Measurements from ENCODE around the gene TMSB15B.
"Not testable (repeated sequence)": the region's sequence is repeated elsewhere in the genome, so short reads cannot be mapped to it uniquely, and the experiment has no call there.

Gene TMSB15B

GRCh38 chrX:103962411-103963278 is at the start of gene TMSB15B:
TSS of gene TMSB15B (plus strand) at chrX:103962627.
- not testable (repeated sequence) for FAIRE-seq

DNA sequence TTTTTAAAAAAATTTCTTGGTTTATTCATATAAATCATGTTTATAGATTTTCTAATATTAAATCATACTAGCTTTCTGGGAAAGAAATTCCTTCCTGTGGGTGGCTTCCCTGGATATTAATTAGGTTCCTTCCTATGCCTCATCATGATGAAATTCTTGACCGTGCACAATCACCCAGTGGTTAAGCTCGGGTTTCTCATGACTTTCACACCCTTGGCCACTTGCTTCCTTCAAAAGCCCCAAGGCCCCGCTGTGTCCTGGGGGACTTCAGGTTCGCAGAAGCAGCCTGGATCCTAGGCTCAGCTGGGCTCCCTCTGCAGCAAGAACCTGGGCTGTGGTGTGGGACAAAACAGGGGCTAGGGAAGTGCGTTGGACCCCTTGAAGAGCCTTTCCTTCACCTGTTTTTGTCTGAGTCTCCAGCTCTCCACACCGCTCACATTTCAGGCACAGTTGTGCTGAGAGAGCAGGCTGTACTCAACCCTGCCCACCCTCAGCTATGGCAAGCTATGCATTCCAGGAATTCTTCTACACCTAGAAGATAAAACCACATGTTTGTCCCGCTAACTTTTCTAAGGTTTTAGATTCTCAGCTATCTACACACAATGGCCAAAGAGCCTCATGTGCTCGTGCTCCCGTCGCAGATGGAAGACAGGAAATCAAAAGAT is 48.9 kb upstream of the TMSB15B start:
- FAIRE-seq: no peak

GRCh38 chrX:103918050-103918449 is 44.4 kb upstream of the TMSB15B start:
- FAIRE-seq: peak; percentile 71

GRCh38 chrX:103918571-103919269 is 43.7 kb upstream of the TMSB15B start:
- no peak for FAIRE-seq

- FAIRE-seq: no peak
Measured at GRCh38 chrX:103919270-103919637, 43.2 kb upstream of the TMSB15B start.

- not testable (repeated sequence) for FAIRE-seq
Measured at GRCh38 chrX:103920515-103920914, 41.9 kb upstream of the TMSB15B start.

- FAIRE-seq: no peak
Measured at GRCh38 chrX:103927030-103927429, 35.4 kb upstream of the TMSB15B start.

DNA sequence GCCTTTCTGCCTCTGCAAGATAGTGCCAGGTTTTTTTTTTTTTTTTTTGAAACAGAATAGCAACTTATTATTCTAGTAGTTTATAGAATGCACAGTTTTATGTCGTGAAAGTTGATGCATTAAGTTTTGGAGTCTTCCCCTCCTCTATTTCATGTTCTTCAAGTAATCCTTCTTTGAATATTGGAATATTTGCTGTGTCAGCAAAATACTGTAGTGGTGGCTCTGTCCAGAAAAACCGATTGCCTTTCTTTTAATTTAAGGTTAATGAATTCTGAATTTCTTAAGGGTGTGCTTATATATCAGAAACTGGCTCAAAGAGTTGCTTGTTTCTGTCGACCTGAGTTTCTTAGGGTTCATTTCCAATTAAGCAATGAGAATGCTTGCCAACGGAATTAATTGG is 34.8 kb upstream of the TMSB15B start:
- no peak for FAIRE-seq

DNA sequence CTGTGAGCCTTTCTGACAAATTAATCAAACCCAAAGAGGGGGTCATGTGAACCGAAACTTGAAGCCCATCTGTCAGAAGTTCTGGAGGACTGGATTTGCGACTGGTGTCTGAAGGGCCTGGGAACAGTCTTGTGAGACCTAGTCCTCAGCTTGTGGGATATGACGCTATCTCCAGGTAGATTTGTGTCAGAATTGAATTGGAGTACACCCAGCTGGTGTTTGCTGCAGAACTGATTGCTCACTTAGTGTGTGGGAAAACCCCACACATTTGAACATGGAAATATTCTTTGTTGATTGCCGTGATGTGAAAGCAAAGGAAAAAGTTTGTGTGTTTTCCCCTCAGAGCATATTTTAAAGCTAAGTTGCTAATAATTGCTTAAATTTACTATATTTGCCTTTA is 30.3 kb upstream of the TMSB15B start:
- FAIRE-seq: no peak

DNA sequence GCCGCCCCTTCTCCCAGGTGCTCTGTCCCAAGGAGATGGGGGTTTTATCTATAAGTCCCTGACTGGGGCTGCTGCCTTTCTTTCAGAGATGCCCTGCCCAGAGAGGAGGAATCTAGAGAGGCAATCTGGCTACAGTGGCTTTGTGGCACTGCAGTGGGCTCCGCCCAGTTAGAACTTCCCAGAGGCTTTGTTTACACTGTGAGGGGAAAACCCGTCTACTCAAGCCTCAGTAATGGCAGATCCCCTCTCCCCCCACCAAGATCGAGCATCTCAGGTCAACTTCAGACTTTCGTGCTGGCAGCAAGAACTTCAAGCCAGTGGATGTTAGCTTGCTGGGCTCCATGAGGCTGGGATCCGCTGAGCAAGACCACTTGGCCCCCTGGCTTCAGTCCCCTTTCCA is 22.2 kb upstream of the TMSB15B start:
- not testable (repeated sequence) for FAIRE-seq

DNA sequence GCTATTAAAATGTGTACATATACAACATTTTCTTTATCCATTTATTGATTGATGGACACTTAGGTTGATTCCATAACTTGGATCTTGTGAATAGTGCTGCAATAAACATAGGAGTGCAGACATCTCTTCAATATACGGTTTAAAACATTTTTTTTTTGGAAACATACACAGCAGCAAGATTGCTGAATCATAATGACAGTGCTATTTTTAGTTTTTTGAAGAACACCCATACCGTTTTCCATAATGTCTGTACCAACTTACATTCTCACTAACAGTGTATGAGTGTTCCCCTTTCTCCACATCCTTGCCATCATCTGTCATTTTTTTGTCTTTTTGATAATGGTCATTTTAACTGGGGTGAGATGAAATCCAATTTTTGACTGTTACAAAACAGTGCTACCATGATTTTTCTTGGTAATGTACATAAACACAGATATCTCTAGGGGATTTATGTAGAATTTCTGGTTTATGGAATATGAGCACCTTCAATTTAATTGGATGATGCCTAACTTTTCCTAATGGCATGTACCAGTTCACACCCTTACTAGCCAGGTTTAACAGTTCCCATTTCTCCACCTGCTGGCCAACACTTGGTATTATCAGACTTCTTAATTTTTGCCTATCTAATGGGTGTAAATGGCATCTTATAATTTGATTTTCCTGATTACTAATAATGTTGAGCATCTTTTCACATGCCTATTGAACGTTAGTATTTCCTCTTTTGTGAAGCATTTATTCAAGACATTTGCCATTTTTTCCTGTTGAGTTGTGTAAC is 21.0 kb upstream of the TMSB15B start:
- peak; percentile 90 for FAIRE-seq

- no peak for FAIRE-seq
Measured at GRCh38 chrX:103949506-103949905, 12.9 kb upstream of the TMSB15B start.

GRCh38 chrX:103953353-103953752 is 9.1 kb upstream of the TMSB15B start:
- FAIRE-seq: no peak

GRCh38 chrX:103954259-103954658 is 8.2 kb upstream of the TMSB15B start:
- no peak for FAIRE-seq

GRCh38 chrX:103960599-103960998 is 1.8 kb upstream of the TMSB15B start:
- FAIRE-seq: peak; percentile 93

- FAIRE-seq: not testable (repeated sequence)
Measured at GRCh38 chrX:103983508-103983907, 21.1 kb downstream of the TMSB15B start.

DNA sequence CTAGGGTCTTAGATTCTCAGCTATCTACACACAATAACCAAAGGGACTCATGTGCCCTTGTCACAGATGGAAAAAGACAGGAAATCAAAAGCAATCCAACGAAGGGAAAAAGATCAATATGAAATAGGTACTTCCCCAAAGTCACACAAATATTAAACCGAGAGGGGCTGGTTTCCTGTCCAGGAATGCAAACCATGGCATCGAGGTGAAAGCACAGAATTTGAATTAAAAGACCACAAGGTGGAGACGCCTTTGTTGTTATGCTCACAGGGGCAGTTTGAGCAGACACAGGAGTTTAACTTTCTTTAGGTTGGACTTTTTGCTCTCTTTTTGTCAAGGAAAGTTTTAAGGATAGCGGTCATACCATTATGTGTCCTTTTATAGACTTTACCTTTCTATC is 36.8 kb downstream of the TMSB15B start:
- no peak for FAIRE-seq

GRCh38 chrX:104008831-104009230 is 46.4 kb downstream of the TMSB15B start:
- FAIRE-seq: no peak

- no peak for FAIRE-seq
Measured at GRCh38 chrX:104013158-104013557, 50.7 kb downstream of the TMSB15B start.

DNA sequence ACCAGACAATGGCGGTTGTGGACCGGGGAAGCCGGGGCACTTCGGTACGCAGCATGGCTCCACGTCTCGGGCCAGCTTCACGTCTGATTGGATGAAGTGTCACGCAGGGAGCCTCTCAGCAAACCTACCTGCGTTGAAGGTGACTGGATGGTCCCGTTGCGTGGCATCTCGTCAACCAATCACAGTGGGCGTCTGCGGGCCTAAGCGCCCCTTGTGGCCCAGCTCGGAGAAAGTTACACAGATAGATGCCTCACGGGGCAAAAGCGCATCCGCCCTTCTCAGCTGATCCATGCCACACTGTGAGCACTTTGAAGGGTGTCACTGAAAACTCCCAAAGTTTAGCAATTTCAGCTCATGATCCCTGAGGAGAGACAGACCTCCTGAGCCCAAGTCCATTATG is 51.2 kb downstream of the TMSB15B start, which contains the start of gene H2BW1:
TSS of gene H2BW1 (minus strand) at position 103 of the 400 bp plus-strand sequence. CDS start 132 bp downstream, outside the sequence.
- FAIRE-seq: no peak

DNA sequence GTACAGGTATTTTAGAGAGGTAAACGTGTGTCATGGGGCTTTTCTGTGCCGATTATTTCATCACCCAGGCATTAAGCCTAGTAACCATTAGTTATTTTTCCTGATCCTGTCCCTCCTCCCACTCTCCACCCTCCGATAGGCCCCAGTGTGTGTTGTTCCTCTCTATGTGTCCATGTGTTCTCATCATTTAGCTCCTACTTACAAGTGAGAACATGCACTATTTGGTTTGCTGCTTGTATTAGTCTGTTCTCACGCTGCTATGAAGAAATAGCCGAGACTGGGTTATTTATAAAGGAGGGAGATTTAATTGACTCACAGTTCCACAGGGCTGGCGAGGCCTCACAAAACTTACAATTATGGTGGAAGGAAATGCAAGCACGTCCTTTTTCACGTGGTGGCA is 53.1 kb downstream of the TMSB15B start:
- FAIRE-seq: not testable (repeated sequence)
